NCI-H2196 (cell line): ENCODE data around the gene ZFP91.

Experiments
- DNase-seq: peaks from one replicate; lab custom pipeline; 2025; ENCODE audit not compliant: unreplicated experiment; lab: John Stamatoyannopoulos, UW

Gene ZFP91

DNA sequence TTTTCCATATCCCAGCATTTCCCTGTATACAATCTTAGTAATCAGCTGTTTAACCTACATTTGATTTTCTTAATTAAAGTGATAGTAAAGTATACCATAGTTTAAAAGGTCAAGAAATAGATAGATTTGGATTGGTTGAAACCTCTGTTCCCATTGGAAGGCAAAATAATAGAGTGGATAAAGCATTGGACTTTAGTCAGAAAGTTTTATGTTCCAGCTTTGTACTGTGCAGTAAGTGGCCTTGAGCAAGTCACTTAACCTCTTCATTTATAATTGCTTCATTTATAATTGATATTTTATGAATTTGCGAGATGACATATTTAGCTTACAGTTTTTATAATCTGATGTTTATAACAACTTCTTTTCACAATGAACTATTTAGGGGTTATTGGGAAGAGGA is 3.6 kb downstream of the ZFP91 start:
- no peak for DNase-seq

DNA sequence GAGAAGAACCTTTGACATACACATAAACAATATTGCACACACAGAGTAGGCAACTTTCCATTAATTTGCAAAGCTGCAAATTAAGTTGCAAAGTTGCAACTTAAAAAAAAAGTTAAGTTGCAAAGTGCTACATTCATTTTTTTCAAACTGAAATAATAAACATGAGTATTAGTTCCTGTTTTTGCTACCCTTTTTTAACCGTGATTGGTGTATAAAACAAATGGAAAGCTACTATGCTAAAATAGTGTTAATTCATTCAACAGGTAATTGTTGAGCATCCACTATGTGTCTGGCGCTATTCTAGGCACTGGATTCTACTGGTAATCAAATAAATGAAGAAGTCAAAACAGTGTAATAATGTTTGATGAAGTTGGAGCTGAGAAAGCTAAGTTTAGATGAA is 8.1 kb downstream of the ZFP91 start:
- no peak for DNase-seq

GRCh38 chr11:58591659-58592058 is 12.8 kb downstream of the ZFP91 start:
- no peak for DNase-seq

GRCh38 chr11:58592760-58593472 is 14.1 kb downstream of the ZFP91 start:
- DNase-seq: peak; percentile 33

- no peak for DNase-seq
Measured at GRCh38 chr11:58594826-58595225, 16.0 kb downstream of the ZFP91 start.

GRCh38 chr11:58596621-58597020 is 17.8 kb downstream of the ZFP91 start:
- DNase-seq: no peak

DNA sequence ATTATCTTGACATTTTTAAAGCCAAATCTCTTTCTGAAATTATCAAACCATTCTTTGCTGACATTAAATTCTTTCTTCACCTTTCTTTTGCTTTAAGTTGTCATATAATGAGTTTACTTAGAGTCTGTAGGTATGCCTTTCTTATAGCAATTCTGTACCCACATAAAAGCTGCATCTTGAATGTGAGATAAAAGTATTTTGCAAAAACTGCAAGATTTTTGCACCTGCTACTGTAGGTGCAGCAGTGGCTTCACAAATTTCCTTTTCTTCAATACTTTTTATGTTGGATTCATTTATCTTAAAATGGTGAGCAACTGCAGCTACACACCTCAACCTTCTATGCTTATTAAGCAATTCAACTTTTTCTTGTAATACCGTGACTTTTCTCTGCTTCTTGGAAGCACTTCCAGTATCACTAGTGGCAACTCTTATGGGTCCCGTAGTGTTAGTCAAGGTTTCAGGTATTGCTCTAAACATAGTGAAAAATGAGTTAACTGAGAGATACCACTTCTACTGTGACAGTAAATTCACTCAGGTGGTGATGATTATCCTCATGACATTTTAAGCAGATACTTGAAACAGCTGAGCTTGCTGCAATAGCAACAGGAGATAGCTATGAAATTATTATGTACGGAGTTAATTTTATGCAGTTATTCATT is 18.8 kb downstream of the ZFP91 start:
- DNase-seq: no peak

DNA sequence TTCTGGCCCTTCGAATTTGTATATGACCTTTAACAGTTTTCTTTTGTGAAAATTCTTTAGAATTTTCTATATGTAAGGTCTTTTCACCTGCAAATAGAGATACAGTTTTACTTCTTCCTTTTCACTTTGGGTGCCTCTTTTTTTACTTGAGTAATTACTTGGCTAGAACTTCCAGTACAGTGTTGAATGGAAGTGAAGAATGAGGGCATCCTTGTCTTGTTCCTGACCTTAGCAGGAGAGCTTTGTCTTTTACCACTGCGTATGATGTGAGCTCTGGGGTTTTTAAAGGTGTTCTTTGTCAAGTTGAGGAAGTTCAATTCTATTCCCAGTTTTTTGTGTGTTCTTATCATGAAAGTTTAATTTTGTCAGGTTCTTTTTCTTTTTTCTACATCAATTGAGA is 21.6 kb downstream of the ZFP91 start:
- no peak for DNase-seq

GRCh38 chr11:58606930-58607714 is 28.3 kb downstream of the ZFP91 start:
- no peak for DNase-seq

DNA sequence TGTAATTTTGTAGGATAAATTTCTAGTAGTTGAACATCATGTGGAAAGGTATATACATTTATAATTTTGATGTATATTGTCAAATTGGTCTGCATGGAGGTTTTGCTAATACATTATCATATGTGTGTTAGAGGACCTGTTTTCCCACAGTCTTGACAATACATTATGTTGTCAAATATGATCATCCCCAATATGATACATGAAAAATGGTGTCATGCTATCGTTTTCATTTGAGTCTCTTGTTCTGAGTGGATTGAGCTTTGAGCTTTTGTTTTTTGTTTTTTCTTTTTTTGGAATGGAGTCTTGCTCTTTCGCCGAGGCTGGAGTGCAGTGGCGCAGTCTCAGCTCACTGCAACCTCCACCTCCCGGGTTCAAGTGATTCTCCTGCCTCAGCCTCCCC is 29.5 kb downstream of the ZFP91 start:
- DNase-seq: no peak

DNA sequence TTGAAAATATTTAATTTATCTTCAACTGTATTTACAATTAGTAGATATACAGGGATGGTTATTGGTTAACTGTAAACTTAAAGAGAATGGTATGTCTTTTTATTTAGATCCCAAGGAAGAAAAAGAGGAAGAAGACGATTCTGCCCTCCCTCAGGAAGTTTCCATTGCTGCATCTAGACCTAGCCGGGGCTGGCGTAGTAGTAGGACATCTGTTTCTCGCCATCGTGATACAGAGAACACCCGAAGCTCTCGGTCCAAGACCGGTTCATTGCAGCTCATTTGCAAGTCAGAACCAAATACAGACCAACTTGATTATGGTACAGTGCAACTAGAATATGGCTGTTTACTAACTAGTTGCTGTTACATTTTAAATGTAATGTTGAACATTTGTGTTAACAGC is 30.9 kb downstream of the ZFP91 start:
- DNase-seq: no peak

DNA sequence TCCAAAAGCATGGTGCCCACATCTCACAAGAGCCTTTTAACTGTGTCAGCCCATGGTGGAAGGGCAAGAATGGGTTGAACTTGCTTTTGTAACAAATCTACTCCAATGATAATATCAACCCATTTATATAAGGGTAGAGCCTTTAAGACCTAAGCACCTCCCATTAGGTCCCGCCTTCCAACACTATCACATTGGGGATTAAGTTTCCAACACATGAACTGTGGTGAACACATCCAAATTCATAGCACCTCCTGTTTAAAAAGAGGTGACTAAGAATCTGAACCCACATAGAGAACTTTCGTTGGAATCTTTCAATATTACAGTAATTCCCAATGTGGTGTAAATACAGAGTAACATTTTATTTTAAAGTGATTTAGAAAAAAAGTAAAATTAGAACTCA is 34.4 kb downstream of the ZFP91 start:
- no peak for DNase-seq

DNA sequence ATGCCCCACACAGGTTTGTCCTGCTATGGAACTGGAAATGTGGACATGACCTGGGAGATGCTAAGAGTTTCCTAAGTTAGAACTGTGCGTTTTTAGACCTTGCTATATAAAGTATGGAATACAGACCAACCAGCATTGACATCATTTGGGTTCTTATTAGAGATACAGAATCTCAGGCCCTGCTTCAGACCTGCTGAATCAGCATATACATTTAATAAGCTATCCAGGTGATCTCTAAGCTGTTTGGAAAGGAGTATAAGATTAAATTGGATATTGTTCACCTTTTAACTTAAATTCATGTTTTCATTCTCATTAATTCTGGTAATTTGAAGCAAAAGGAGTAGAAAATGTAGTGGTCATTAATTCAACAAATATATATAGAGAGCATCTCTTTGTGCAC is 36.7 kb downstream of the ZFP91 start:
- DNase-seq: no peak

DNA sequence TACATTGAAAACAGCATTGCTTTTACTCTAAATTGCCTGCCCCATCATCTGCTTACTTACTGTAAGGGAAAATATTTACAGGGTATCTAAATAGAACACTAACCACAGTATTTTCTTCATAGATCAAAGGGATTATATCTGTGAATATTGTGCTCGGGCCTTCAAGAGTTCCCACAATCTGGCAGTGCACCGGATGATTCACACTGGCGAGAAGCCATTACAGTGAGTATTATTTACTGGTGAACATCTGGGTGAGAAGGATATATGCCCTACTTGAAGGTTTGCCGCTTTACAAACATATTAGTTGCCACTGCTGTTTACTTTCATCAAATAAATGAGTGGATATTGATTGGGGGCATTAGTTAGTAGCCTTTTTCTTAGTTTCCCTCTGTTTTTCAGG is 37.7 kb downstream of the ZFP91 start:
- DNase-seq: peak; percentile 24

DNA sequence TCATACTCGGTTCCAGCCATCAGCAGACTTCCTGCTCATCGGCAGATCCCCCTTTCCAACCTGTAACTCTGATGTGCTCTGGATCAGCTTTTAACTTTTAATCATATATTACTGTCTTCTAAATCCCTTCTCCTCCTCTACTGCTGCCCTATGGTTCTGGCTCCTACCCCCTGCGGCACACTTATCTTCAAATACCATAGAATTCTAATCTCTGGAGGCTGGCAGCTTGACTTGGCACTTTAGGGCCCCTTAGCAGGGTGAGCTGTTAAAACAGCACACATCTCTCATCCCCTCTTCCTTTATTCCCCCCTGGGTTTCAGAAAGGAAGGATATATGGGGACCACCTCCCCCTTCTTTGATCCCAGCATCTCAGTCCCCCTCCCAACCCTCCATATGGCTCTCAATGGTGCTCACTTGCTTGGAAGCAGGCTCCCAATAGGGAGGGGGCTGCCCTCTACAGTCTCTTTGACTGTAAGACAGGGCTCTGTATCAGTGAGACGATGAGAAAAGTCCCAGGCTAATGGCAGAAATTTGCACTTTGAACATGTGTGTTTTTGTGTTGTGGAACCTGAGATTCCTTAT is 39.2 kb downstream of the ZFP91 start:
- no peak for DNase-seq

GRCh38 chr11:58621586-58622262 is 42.9 kb downstream of the ZFP91 start:
- DNase-seq: no peak

- no peak for DNase-seq
Measured at GRCh38 chr11:58622344-58622743, 43.5 kb downstream of the ZFP91 start, which contains the start of gene CNTF. Gene CNTF, plus strand, starts transcription at chr11:58622665. Its CDS starts 88 bp downstream, at chr11:58622753.

DNA sequence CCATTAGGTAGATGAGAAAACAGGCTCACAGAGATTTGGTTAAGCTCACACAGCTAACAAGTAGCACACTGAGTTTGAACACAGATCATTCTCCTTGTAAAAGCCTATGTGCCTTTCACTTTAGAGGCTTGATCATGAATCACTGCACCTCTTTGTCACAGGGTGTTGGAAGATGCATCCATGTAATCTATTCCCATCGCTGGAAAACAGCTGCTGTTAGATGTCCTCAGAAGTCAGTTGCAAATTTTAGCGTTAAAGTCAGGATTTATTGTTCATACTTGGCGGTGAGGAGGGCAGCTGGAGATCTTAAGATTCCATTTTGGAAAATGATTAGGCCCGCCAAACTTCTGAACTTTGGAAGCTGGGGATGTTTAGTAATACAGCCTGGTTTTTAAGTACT is 46.2 kb downstream of the ZFP91 start:
- no peak for DNase-seq

DNA sequence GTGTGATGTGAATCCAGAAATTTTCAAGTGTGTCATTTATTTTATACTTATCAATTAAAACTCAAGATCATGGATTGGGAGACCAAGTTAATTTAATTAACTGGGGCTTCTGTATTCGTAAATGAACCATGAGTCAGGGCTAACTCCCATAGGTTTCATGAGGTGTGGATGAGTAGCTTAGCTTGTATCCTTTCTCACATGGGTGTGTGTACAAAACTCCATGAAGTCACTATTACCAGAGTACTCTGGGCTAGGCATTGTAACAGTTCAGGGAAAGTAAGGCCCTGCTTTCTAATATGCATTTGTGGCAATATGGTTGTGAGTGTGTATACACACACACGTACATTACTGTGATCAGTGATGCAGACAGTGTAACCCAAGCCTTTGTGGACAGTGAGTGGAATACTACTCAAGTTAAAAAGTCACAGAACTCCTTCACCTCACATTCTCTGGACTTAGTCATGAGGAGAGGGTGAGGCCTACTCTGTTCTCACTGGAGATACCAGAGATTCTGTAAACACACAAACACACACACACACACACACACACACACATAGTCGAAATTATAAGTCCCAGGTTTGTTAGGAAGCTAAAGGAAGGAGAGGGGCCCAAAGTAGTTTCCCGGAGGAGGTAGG is 47.1 kb downstream of the ZFP91 start:
- no peak for DNase-seq

GRCh38 chr11:58626934-58627483 is 48.1 kb downstream of the ZFP91 start:
- DNase-seq: no peak
